Gastrocnemius medialis (tissue), 4 donors: ENCODE results near the gene ITGB3. TPM values are rescaled to one million over a fixed set of nuclear protein-coding genes. Genes with fewer than 3 reads are reported as not detected.

Experiments
- ATAC-seq, 2 donors: fragments of 150-250 bp; one replicate each; pipeline ENCODE4 v1.9.1; 2016
- DNase-seq, 2 donors: peaks; one replicate each; pipeline ENCODE4 v3.0.0-alpha.2; 2019
- H3K27ac ChIP-seq, 4 donors: fragments of 200-600 bp; sonication (generic); 1 replicate in 1 of 4; 2 replicates in 3 of 4; pipeline ENCODE4 v1.5.1; 2016 to 2018; ENCODE audit warnings: mild to moderate bottlenecking in 2 of 4, moderate library complexity in 1 of 4
- H3K27me3 ChIP-seq, 3 donors: fragments of 200-600 bp; sonication (generic) in 2 of 3; 1 replicate in 1 of 3; 2 replicates in 2 of 3; pipeline versions ENCODE4 v1.5.1 to v1.6.0; 2016 to 2019; ENCODE audit warnings: mild to moderate bottlenecking in 1 of 3, moderate library complexity in 1 of 3
- H3K36me3 ChIP-seq, 2 donors: fragments of 200-600 bp; sonication (generic) in 1 of 2; one replicate each; pipeline ENCODE4 v1.5.1; 2017 to 2018
- H3K4me1 ChIP-seq, 2 donors: fragments of 200-600 bp; sonication (generic) in 1 of 2; one replicate each; pipeline ENCODE4 v1.5.1; 2016 to 2017; ENCODE audit warnings: mild to moderate bottlenecking in 2 of 2
- H3K4me3 ChIP-seq, 4 donors: fragments of 200-600 bp; sonication (generic) in 3 of 4; 1 replicate in 1 of 4; 2 replicates in 3 of 4; pipeline ENCODE4 v1.5.1; 2016 to 2019; ENCODE audit warnings: mild to moderate bottlenecking in 2 of 4
- H3K9me3 ChIP-seq, 3 donors: fragments of 200-600 bp; sonication (generic) in 2 of 3; 1 replicate in 1 of 3; 2 replicates in 2 of 3; pipeline ENCODE4 v1.5.1; 2016 to 2019
- POLR2A ChIP-seq, 2 donors: fragments of 450-650 bp; IDR thresholded peaks; one replicate each; pipeline ENCODE4 v1.6.1; 2017; ENCODE audit warnings: antibody characterized with exemption in 2 of 2, mild to moderate bottlenecking in 2 of 2, moderate library complexity in 2 of 2
- in situ Hi-C, 4 donors: fragments of 200-750 bp; cut with MboI; loops; one replicate each; pipeline versions ENCODE4 v1.15.0 to v1.8.0; 2017; ENCODE audit warnings: low sequenced_read_pairs in 4 of 4
- intact Hi-C: fragments of 100-400 bp; cut with DNase I; formaldehyde crosslinking; loops from one replicate; pipeline ENCODE4 v1.15.1; 2023; ENCODE audit warnings: low total_unique reads
- total RNA-seq, 4 donors: library from RNA; depleted of rRNA; stranded (reverse); fragments of >200 nt; gene quantifications; one replicate each; pipeline versions ENCODE4 v1.1.0 to v1.2.3, GENCODE V29; 2016
- TF ChIP-seq, protein P1 (sequence below), 5 experiments: fragments of 450-650 bp in 3 of 5; fragments of 200-600 bp in 2 of 5; sonication (generic) in 2 of 5; IDR thresholded peaks in 4 of 5; conservative IDR thresholded peaks in 1 of 5; 1 replicate in 4 of 5; 2 replicates in 1 of 5; pipeline ENCODE4 v1.5.1; 2016 to 2019; ENCODE audit warnings: antibody characterized with exemption in 5 of 5, mild to moderate bottlenecking in 3 of 5, moderate library complexity in 3 of 5

ITGB3 gene
- total RNA-seq, 4 donors from 2014 or later = 0.92 to 6.2 (median 1.9) TPM; not detected in 1

DNA sequence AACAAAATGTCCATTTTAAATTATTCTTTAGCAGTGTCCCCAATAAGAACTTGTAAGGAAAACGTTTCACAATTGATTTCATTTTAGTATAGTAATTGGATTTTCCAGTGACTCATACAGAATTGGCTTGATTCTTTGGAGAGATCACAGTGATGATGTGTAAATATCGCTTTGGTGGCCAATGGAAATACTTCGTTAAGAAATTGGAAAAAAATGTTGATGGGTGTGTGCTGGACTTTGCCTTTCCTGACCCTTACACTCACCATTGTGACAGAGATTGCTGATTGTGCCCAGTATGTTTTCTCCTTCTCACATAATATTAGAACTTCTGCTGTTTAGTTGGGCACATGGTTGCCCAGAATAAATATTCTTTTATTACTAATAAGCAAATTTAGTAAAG lies 62.7 kb downstream of the ITGB3 start:
- H3K27me3 ChIP-seq = no peaks in the 10 kb centered on the region
- ATAC-seq = peak; percentile 71 to 76
- in situ Hi-C loops = loop anchor here in 2 of 4 donors (5.0 kb wide), 1 partner anchor 84 kb away; no protein-coding TSS in a partner anchor

DNA sequence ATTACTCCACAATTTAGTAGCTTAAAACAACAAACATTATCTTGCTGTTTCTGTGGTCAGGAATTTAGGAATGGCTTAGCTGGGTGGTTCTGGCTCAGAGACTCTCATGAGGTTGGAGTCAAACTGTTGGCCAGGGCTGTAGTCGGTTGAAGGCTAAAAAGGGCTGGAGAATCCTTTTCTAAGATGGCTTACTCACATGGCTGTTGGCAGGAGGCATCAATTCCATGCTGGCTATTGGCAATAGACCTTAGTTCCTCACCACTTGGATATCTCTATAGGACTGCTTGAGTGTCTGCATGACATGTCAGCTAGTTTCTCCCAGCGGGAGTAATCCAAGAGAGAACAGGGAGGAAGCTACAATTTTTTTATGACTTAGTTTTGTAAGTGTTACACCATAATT lies 63.5 kb downstream of the ITGB3 start:
- Histone ChIP-seq H3K36me3 (no peaks in the 10 kb centered on the region), H3K9me3 (no peaks in the 10 kb centered on the region), H3K4me1 (no peaks in the 10 kb centered on the region), H3K27me3 (peaks cover 0 to 3% (median 0%) of the 10 kb centered on the region in 3 donors), H3K4me3 (no peak overlapping the region), H3K27ac (peak overlapping the region in 1 of 4 donors; percentile 25)
- in situ Hi-C loops = loop anchor here in 2 of 4 donors (5.0 kb wide), 1 partner anchor 85 kb away; no protein-coding TSS in a partner anchor
- intact Hi-C loops = loop anchor here (5.0 kb wide), 1 partner anchor 65 kb away; the partner anchor contains the start of gene ITGB3
- ATAC-seq (peak in 1 of 2 donors; percentile 15), DNase-seq (no peak)
- no peak for TF ChIP-seq POLR2A (IDR thresholded peaks at IDR 0.05)
- TF ChIP-seq, protein P1, sequence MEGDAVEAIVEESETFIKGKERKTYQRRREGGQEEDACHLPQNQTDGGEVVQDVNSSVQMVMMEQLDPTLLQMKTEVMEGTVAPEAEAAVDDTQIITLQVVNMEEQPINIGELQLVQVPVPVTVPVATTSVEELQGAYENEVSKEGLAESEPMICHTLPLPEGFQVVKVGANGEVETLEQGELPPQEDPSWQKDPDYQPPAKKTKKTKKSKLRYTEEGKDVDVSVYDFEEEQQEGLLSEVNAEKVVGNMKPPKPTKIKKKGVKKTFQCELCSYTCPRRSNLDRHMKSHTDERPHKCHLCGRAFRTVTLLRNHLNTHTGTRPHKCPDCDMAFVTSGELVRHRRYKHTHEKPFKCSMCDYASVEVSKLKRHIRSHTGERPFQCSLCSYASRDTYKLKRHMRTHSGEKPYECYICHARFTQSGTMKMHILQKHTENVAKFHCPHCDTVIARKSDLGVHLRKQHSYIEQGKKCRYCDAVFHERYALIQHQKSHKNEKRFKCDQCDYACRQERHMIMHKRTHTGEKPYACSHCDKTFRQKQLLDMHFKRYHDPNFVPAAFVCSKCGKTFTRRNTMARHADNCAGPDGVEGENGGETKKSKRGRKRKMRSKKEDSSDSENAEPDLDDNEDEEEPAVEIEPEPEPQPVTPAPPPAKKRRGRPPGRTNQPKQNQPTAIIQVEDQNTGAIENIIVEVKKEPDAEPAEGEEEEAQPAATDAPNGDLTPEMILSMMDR (IDR thresholded peaks at IDR 0.05 in 4 of 5, conservative IDR thresholded peaks at IDR 0.05 in 1 of 5) = no peak

More for the DNA sequence above, 62.7 kb downstream of the ITGB3 start:
- Histone ChIP-seq H3K36me3 (no peaks in the 10 kb centered on the region), H3K4me1 (no peaks in the 10 kb centered on the region), H3K4me3 (no peak overlapping the region), H3K27ac (peak overlapping the region in 2 of 4 donors; percentile 18 to 27), H3K9me3 (no peaks in the 10 kb centered on the region)
- intact Hi-C loops = loop anchor here (5.0 kb wide), 1 partner anchor 64 kb away; the partner anchor contains the start of gene ITGB3
- TF ChIP-seq, protein P1 (IDR thresholded peaks at IDR 0.05 in 4 of 5, conservative IDR thresholded peaks at IDR 0.05 in 1 of 5) = no peak
- TF ChIP-seq POLR2A (IDR thresholded peaks at IDR 0.05) = no peak
- no peak for DNase-seq

DNA sequence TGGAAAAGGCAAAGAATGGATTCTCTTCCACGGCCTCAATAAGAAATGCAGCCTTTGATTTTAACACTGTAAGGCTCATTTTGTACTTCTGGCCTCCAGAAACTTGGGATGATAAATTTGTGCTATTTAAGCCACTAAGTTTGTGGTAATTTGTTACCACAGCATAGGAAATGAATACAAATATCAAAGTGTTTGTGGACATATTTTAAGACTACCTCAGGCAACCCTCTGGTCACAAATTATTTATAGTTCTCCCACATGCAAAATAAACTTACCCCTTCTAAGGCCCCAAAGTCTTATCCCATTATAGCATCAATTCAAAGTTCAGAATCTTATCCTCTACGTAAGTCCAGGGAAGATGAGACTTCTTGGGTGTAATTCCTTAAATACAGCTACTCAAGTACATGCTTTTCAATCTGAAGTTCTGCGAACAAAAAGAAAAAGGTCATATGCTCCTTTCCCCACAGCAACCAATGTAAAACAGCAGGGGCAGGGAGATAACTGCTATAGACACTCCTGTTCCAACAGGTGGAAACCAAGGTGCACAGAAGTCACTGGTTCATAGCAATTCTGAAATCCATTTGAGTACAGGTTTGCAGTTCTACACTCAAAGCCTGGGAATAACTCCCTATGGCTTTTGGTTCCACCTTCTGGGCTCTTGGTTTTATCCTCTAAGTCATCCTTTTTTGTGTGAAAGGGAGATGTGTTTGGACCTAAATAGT lies 64.7 kb downstream of the ITGB3 start:
- H3K27ac ChIP-seq = no peak overlapping the region
- H3K36me3 ChIP-seq = no peaks in the 10 kb centered on the region
- H3K9me3 ChIP-seq = no peaks in the 10 kb centered on the region
- no peaks in the 10 kb centered on the region for H3K4me1 ChIP-seq
- H3K4me3 ChIP-seq = no peak overlapping the region
- DNase-seq (no peak), ATAC-seq (no peak)
- intact Hi-C loops = loop anchor here (5.0 kb wide), 1 partner anchor 66 kb away; the partner anchor contains the start of gene ITGB3
- H3K27me3 ChIP-seq = peaks cover 0 to 7% (median 5%) of the 10 kb centered on the region in 3 donors
- no peak for TF ChIP-seq POLR2A (IDR thresholded peaks at IDR 0.05)
- TF ChIP-seq, protein P1 (IDR thresholded peaks at IDR 0.05 in 4 of 5, conservative IDR thresholded peaks at IDR 0.05 in 1 of 5) = no peak
- in situ Hi-C loops = loop anchor here in 2 of 4 donors (5.0 kb wide), 1 partner anchor 86 kb away; no protein-coding TSS in a partner anchor

DNA sequence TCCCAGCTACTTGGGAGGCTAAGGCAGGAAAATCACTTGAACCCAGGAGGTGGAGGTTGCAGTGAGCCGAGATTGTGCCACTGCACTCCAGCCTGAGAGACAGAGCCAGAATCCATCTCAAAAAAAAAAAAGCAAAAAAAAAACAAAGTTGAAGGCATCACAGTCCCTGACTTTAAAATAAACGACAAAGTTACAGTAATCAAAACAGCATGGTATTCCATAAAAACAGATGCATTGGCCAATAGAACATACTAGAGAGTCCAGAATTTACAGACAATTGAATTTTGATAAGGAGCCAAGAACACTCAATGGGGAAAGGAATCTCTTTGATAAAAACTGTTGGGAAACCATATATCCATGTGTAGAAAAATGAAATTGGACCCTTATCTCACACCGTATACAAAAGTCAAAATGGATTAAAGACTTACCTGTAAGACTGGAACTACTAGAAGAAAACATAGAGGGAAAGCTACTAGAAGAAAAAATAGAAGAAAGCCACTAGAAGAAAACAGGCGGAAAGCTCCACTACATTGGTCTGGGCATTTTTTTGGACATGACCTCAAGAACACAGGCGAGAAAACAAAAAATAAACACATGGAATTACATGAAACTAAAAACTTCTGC lies 67.4 kb downstream of the ITGB3 start:
- H3K27ac ChIP-seq = no peak overlapping the region
- TF ChIP-seq, protein P1 (IDR thresholded peaks at IDR 0.05 in 4 of 5, conservative IDR thresholded peaks at IDR 0.05 in 1 of 5) = no peak
- TF ChIP-seq POLR2A (IDR thresholded peaks at IDR 0.05) = no peak
- peaks cover 0 to 2% of the 10 kb centered on the region in 2 donors for H3K4me1 ChIP-seq
- H3K4me3 ChIP-seq = no peak overlapping the region
- in situ Hi-C loops (no loop called here), intact Hi-C loops (no loop called here)
- no peaks in the 10 kb centered on the region for H3K36me3 ChIP-seq
- H3K9me3 ChIP-seq = no peaks in the 10 kb centered on the region
- peaks cover 0 to 19% (median 13%) of the 10 kb centered on the region in 3 donors for H3K27me3 ChIP-seq
- DNase-seq (no peak), ATAC-seq (no peak)
